Mesenchymal stem cell (in vitro differentiated cells and primary cell): ENCODE results near the gene NECTIN1.

Source experiments
- DNase-seq: peaks from one replicate; pipeline ENCODE4 v3.0.0-alpha.2; 2013
- H2AFZ ChIP-seq: one replicate; pipeline ENCODE4 v1.6.1; 2013; ENCODE audit warnings: low read depth, mild to moderate bottlenecking, control low read depth, inconsistent platforms, low read length, moderate library complexity
- H2AK5ac ChIP-seq: 2 replicates; pipeline ENCODE4 v1.6.1; 2013; ENCODE audit warnings: low read length, moderate library complexity, mild to moderate bottlenecking, inconsistent platforms; ENCODE audit not compliant: severe bottlenecking
- H2BK120ac ChIP-seq: one replicate; pipeline ENCODE4 v1.6.1; 2013; ENCODE audit warnings: low read depth, mild to moderate bottlenecking, inconsistent platforms, low read length, moderate library complexity
- H2BK12ac ChIP-seq, 2 experiments: one replicate each; pipeline ENCODE4 v1.6.1; 2013; ENCODE audit warnings: inconsistent platforms in 2 of 2, low read length in 2 of 2, mild to moderate bottlenecking in 2 of 2, moderate library complexity in 2 of 2, control low read depth in 1 of 2
- H2BK15ac ChIP-seq: one replicate; pipeline ENCODE4 v1.6.1; 2013; ENCODE audit warnings: mild to moderate bottlenecking, low read depth, inconsistent platforms; ENCODE audit not compliant: poor library complexity, severe bottlenecking
- H2BK5ac ChIP-seq: 2 replicates; pipeline ENCODE4 v1.6.1; 2013; ENCODE audit warnings: low read depth, mild to moderate bottlenecking, low read length, control low read depth, inconsistent platforms; ENCODE audit not compliant: poor library complexity, severe bottlenecking
- H3K14ac ChIP-seq, 2 experiments: one replicate each; pipeline ENCODE4 v1.6.1; 2013; ENCODE audit warnings: inconsistent platforms in 2 of 2, low read length in 2 of 2, control low read depth in 1 of 2, mild to moderate bottlenecking in 1 of 2, moderate library complexity in 1 of 2
- H3K18ac ChIP-seq, 2 experiments: one replicate each; pipeline ENCODE4 v1.6.1; 2013; ENCODE audit warnings: inconsistent platforms in 2 of 2, low read length in 2 of 2, control low read depth in 1 of 2, low read depth in 1 of 2, mild to moderate bottlenecking in 1 of 2
- H3K23ac ChIP-seq, 2 experiments: one replicate each; pipeline ENCODE4 v1.6.1; 2013; ENCODE audit warnings: inconsistent platforms in 2 of 2, low read length in 2 of 2, mild to moderate bottlenecking in 2 of 2, moderate library complexity in 2 of 2, control low read depth in 1 of 2
- H3K27ac ChIP-seq: 2 replicates; pipeline ENCODE4 v1.5.1; 2013; ENCODE audit warnings: mild to moderate bottlenecking, moderate library complexity, low read length, control low read depth, inconsistent platforms; ENCODE audit not compliant: poor library complexity, severe bottlenecking
- H3K27me3 ChIP-seq, 2 experiments: 2 replicates each; pipeline versions ENCODE4 v1.6.1 to v1.7.0; 2013; ENCODE audit warnings: low read length in 2 of 2, mild to moderate bottlenecking in 2 of 2, moderate library complexity in 2 of 2, control low read depth in 1 of 2, inconsistent platforms in 1 of 2; ENCODE audit not compliant: control insufficient read depth in 1 of 2, insufficient read depth in 1 of 2
- H3K36me3 ChIP-seq, 2 experiments: 2 replicates each; pipeline versions ENCODE4 v1.6.1 to v1.7.0; 2013; ENCODE audit warnings: low read length in 2 of 2, control low read depth in 1 of 2, inconsistent platforms in 1 of 2, low read depth in 1 of 2, mild to moderate bottlenecking in 1 of 2; ENCODE audit not compliant: insufficient read depth in 2 of 2, control insufficient read depth in 1 of 2
- H3K4ac ChIP-seq, 2 experiments: one replicate each; pipeline ENCODE4 v1.6.1; 2013; ENCODE audit warnings: inconsistent platforms in 2 of 2, low read length in 2 of 2, mild to moderate bottlenecking in 2 of 2, moderate library complexity in 2 of 2, control low read depth in 1 of 2, low read depth in 1 of 2
- H3K4me1 ChIP-seq: 2 replicates; pipeline ENCODE4 v1.6.1; 2013; ENCODE audit warnings: low read depth, low read length, control low read depth; ENCODE audit not compliant: control insufficient read depth, insufficient read depth
- H3K4me2 ChIP-seq: 2 replicates; pipeline ENCODE4 v1.6.1; 2013; ENCODE audit warnings: low read length, mild to moderate bottlenecking, inconsistent platforms; ENCODE audit not compliant: poor library complexity, severe bottlenecking
- H3K4me3 ChIP-seq, 2 experiments: 2 replicates each; pipeline versions ENCODE4 v1.5.1 to v1.7.0; 2013; ENCODE audit warnings: low read length in 2 of 2, mild to moderate bottlenecking in 2 of 2, control low read depth in 1 of 2, low read depth in 1 of 2; ENCODE audit not compliant: insufficient read depth in 1 of 2
- H3K79me1 ChIP-seq: replicated peaks from 2 replicates; pipeline ENCODE4 v1.6.1; 2013; ENCODE audit warnings: mild to moderate bottlenecking, control low read depth, low read length, inconsistent platforms; ENCODE audit not compliant: poor library complexity, severe bottlenecking
- H3K9ac ChIP-seq: 2 replicates; pipeline ENCODE4 v1.7.0; 2013; ENCODE audit warnings: mild to moderate bottlenecking, low read length, moderate library complexity
- H3K9me3 ChIP-seq: 2 replicates; pipeline ENCODE4 v1.7.0; 2013; ENCODE audit warnings: mild to moderate bottlenecking, low read length; ENCODE audit not compliant: control insufficient read depth
- H4K8ac ChIP-seq: one replicate; pipeline ENCODE4 v1.6.1; 2013; ENCODE audit warnings: inconsistent platforms, mild to moderate bottlenecking, low read length, moderate library complexity
- H4K91ac ChIP-seq: one replicate; pipeline ENCODE4 v1.6.1; 2013; ENCODE audit warnings: mild to moderate bottlenecking, low read length, inconsistent platforms
- WGBS: methylation state at CpG from one replicate; pipeline ENCODE4 v1.1.7; 2013; ENCODE audit warnings: mixed read lengths; 5-methylcytosine and 5-hydroxymethylcytosine counted together

The NECTIN1 gene

GRCh38 chr11:119708384-119708783, 20.6 kb downstream of the NECTIN1 start:
- no peak overlapping the region for H4K91ac ChIP-seq
- H3K79me1 ChIP-seq: peaks cover 49% of the 10 kb centered on the region
- H3K18ac ChIP-seq: no peak overlapping the region
- no peaks in the 10 kb centered on the region for H3K27me3 ChIP-seq
- H3K14ac ChIP-seq: no peak overlapping the region
- peaks cover 3 to 4% of the 10 kb centered on the region in 2 experiments for H3K36me3 ChIP-seq
- peaks cover 31% of the 10 kb centered on the region for H3K4me1 ChIP-seq
- no peak overlapping the region for H3K23ac ChIP-seq
- no peak overlapping the region for H3K4ac ChIP-seq
- no peak overlapping the region for H2BK5ac ChIP-seq
- no peak for DNase-seq
- H3K9me3 ChIP-seq: no peaks in the 10 kb centered on the region
- H2BK15ac ChIP-seq: no peak overlapping the region
- H2AFZ ChIP-seq: no peak overlapping the region
- no peak overlapping the region for H3K4me2 ChIP-seq
- no peak overlapping the region for H2BK120ac ChIP-seq
- no peak overlapping the region for H3K9ac ChIP-seq
- 93% methylated on average over 9 of the region's 9 CpGs for WGBS
- H3K4me3 ChIP-seq: no peak overlapping the region
- no peak overlapping the region for H2BK12ac ChIP-seq
- no peak overlapping the region for H4K8ac ChIP-seq
- H2AK5ac ChIP-seq: no peak overlapping the region
- H3K27ac ChIP-seq: no peak overlapping the region

GRCh38 chr11:119706887-119707286, 22.1 kb downstream of the NECTIN1 start:
- Histone ChIP-seq H3K14ac (no peak overlapping the region), H3K9ac (no peak overlapping the region), H2AFZ (no peak overlapping the region), H3K36me3 (peaks cover 3 to 4% of the 10 kb centered on the region in 2 experiments), H3K27ac (no peak overlapping the region), H4K8ac (no peak overlapping the region), H3K23ac (no peak overlapping the region), H2BK5ac (no peak overlapping the region), H3K18ac (no peak overlapping the region), H2BK12ac (no peak overlapping the region), H3K4ac (no peak overlapping the region), H3K9me3 (no peaks in the 10 kb centered on the region), H2BK15ac (no peak overlapping the region), H4K91ac (no peak overlapping the region), H2BK120ac (no peak overlapping the region), H3K4me2 (no peak overlapping the region), H3K4me3 (no peak overlapping the region), H3K4me1 (peaks cover 25% of the 10 kb centered on the region), H3K27me3 (no peaks in the 10 kb centered on the region), H2AK5ac (no peak overlapping the region), H3K79me1 (peaks cover 46% of the 10 kb centered on the region)
- no peak for DNase-seq
- WGBS: 96% methylated on average over 2 of the region's 2 CpGs

DNA sequence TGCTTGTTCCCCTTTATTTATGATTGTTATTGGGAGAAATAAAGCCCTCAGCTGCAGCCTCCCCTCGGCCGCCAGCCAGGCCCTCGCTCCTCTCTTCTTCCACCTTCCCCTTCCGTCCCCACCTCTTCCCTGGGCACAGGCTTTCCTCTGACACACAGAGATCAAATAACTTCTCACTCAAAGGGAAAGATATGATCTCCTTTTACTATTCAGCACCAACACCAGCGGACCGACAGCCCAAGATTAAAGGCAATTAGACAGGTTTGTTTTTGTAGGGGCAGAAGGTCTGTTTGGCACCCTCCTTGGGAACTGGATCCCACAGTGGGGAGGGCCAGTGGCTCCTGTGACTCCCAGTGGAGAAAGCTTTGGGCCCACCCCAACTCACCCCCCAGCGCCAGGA, 23.0 kb downstream of the NECTIN1 start:
- Histone ChIP-seq H3K23ac (no peak overlapping the region), H2BK15ac (no peak overlapping the region), H3K4me2 (no peak overlapping the region), H2AFZ (no peak overlapping the region), H2BK120ac (no peak overlapping the region), H3K9me3 (no peaks in the 10 kb centered on the region), H4K91ac (no peak overlapping the region), H3K9ac (no peak overlapping the region), H3K79me1 (peaks cover 43% of the 10 kb centered on the region), H3K27me3 (no peaks in the 10 kb centered on the region), H2AK5ac (no peak overlapping the region), H2BK12ac (no peak overlapping the region), H3K4ac (no peak overlapping the region), H4K8ac (no peak overlapping the region), H3K14ac (no peak overlapping the region), H3K4me3 (no peak overlapping the region), H3K27ac (no peak overlapping the region), H3K18ac (no peak overlapping the region), H3K4me1 (peaks cover 25% of the 10 kb centered on the region), H2BK5ac (no peak overlapping the region), H3K36me3 (peaks cover 3 to 4% of the 10 kb centered on the region in 2 experiments)
- WGBS: 81% methylated on average over 7 of the region's 7 CpGs
- DNase-seq: no peak

DNA sequence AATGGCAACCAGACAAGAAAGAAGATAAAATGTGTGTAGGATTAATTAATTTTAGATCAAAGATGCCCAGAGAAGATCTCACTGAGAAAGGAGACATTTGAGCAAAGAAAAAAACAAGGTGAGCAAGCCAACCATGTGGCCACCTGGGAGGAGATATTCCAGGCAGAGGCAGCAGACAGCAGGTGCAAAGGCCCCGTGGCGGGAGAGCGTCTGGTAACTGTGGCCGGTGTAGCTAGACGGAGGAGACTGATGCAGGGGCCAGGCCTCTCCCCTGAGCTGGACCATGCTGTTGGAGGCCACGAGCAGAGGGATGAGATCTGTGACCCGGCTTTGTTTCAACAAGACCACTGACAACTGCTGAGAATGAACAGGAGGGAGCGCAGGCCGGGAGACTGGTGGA, 23.6 kb downstream of the NECTIN1 start:
- H3K9me3 ChIP-seq: no peaks in the 10 kb centered on the region
- H2AK5ac ChIP-seq: no peak overlapping the region
- H2BK12ac ChIP-seq: no peak overlapping the region
- no peak overlapping the region for H4K8ac ChIP-seq
- H3K27ac ChIP-seq: no peak overlapping the region
- H3K36me3 ChIP-seq: peaks cover 3 to 4% of the 10 kb centered on the region in 2 experiments
- no peak overlapping the region for H3K18ac ChIP-seq
- H2BK5ac ChIP-seq: no peak overlapping the region
- no peak overlapping the region for H2BK120ac ChIP-seq
- peaks cover 48% of the 10 kb centered on the region for H3K79me1 ChIP-seq
- no peak for DNase-seq
- H3K27me3 ChIP-seq: no peaks in the 10 kb centered on the region
- H3K9ac ChIP-seq: no peak overlapping the region
- no peak overlapping the region for H3K4me2 ChIP-seq
- no peak overlapping the region for H2BK15ac ChIP-seq
- H3K4me3 ChIP-seq: no peak overlapping the region
- no peak overlapping the region for H4K91ac ChIP-seq
- H2AFZ ChIP-seq: no peak overlapping the region
- H3K23ac ChIP-seq: no peak overlapping the region
- peaks cover 27% of the 10 kb centered on the region for H3K4me1 ChIP-seq
- H3K14ac ChIP-seq: no peak overlapping the region
- 86% methylated on average over 9 of the region's 9 CpGs for WGBS
- H3K4ac ChIP-seq: no peak overlapping the region
